Prostate gland (tissue), 2 donors: ENCODE data around the gene PGK1. TPM values are rescaled to one million over a fixed set of nuclear protein-coding genes. Genes with fewer than 3 reads are reported as not detected.

ENCODE experiments used
- DNase-seq: peaks from one replicate; pipeline ENCODE4 v3.0.0-alpha.2; 2019; ENCODE audit warnings: low spot score
- H3K27ac ChIP-seq, 2 donors: fragments of 200-600 bp; sonication (generic); 2 replicates each; pipeline ENCODE4 v1.5.1; 2017 to 2019
- H3K27me3 ChIP-seq: fragments of 200-600 bp; sonication (generic); replicated peaks from 2 replicates; pipeline ENCODE4 v1.5.1; 2019; ENCODE audit not compliant: insufficient read depth
- H3K36me3 ChIP-seq, 2 donors: fragments of 200-600 bp; sonication (generic); 1 replicate in 1 of 2; 2 replicates in 1 of 2; pipeline versions ENCODE4 v1.5.1 to v1.8.1; 2017 to 2019
- H3K4me1 ChIP-seq: fragments of 200-600 bp; sonication (generic); replicated peaks from 2 replicates; pipeline ENCODE4 v1.5.1; 2019
- H3K4me3 ChIP-seq, 2 donors: fragments of 200-600 bp; sonication (generic); 2 replicates each; pipeline ENCODE4 v1.5.1; 2017 to 2019
- H3K9me3 ChIP-seq: fragments of 200-600 bp; sonication (generic); 2 replicates; pipeline ENCODE4 v1.5.1; 2017
- POLR2A ChIP-seq: fragments of 450-650 bp; IDR thresholded peaks from one replicate; pipeline ENCODE4 v1.6.1; 2016; ENCODE audit warnings: antibody characterized with exemption, mild to moderate bottlenecking
- POLR2AphosphoS5 ChIP-seq: sonication (generic); formaldehyde crosslinking; IDR thresholded peaks from one replicate; pipeline ENCODE4 v1.6.1; 2017; ENCODE audit warnings: antibody characterized with exemption
- WGBS: methylation state at CpG from one replicate; pipeline ENCODE4 v1.1.5; 2018; 5-methylcytosine and 5-hydroxymethylcytosine counted together
- intact Hi-C: fragments of 100-400 bp; cut with DNase I; formaldehyde crosslinking; loops from one replicate; pipeline ENCODE4 v1.14.2; 2022
- total RNA-seq, 2 donors: library from RNA; depleted of rRNA; stranded (reverse); fragments of >200 nt; gene quantifications; one replicate each; pipeline ENCODE4 v1.1.0, GENCODE V29; 2016
- TF ChIP-seq, protein P1 (sequence below), 4 experiments: fragments of 200-600 bp in 2 of 4; fragments of 450-650 bp in 2 of 4; sonication (generic) in 2 of 4; IDR thresholded peaks; 1 replicate in 3 of 4; 2 replicates in 1 of 4; pipeline ENCODE4 v1.5.1; 2016 to 2019; ENCODE audit warnings: antibody characterized with exemption in 4 of 4, mild to moderate bottlenecking in 2 of 4, moderate library complexity in 2 of 4

The PGK1 gene
- total RNA-seq, 2 donors from 2014 or later, result 120 to 146 TPM

DNA sequence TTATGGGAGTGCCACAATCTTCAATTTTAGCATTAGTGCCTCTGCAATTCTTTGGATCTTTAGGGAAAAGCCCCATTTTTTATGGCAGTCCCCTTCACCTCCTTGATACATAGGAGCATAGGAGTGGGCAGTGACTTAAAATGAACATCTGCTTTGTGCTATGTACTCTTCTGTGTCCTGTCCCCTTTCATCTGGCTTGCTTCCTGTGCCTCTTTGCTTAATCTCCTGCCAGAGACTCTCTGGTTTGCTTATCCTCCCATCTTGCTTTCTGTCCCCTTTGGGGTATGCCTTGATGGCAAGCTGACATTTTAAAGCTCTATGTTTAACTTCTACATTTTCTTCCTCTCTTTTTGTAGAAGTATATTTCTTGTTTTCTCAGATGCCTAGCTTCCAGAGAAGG is 12.3 kb downstream of the PGK1 start:
- no peak overlapping the region for H3K27ac ChIP-seq
- H3K4me1 ChIP-seq, result no peaks in the 10 kb centered on the region
- TF ChIP-seq, protein P1, sequence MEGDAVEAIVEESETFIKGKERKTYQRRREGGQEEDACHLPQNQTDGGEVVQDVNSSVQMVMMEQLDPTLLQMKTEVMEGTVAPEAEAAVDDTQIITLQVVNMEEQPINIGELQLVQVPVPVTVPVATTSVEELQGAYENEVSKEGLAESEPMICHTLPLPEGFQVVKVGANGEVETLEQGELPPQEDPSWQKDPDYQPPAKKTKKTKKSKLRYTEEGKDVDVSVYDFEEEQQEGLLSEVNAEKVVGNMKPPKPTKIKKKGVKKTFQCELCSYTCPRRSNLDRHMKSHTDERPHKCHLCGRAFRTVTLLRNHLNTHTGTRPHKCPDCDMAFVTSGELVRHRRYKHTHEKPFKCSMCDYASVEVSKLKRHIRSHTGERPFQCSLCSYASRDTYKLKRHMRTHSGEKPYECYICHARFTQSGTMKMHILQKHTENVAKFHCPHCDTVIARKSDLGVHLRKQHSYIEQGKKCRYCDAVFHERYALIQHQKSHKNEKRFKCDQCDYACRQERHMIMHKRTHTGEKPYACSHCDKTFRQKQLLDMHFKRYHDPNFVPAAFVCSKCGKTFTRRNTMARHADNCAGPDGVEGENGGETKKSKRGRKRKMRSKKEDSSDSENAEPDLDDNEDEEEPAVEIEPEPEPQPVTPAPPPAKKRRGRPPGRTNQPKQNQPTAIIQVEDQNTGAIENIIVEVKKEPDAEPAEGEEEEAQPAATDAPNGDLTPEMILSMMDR (IDR thresholded peaks at IDR 0.05), result no peak
- TF ChIP-seq POLR2AphosphoS5 (no peak), POLR2A (no peak)
- no peaks in the 10 kb centered on the region for H3K27me3 ChIP-seq
- H3K36me3 ChIP-seq, result no peaks in the 10 kb centered on the region
- H3K9me3 ChIP-seq, result no peaks in the 10 kb centered on the region
- intact Hi-C loops, result no loop called here
- no peak overlapping the region for H3K4me3 ChIP-seq
- DNase-seq, result no peak

GRCh38 chrX:78116766-78117165 is 12.7 kb downstream of the PGK1 start:
- no peaks in the 10 kb centered on the region for H3K27me3 ChIP-seq
- 37% methylated on average over 2 of the region's 2 CpGs for WGBS
- H3K36me3 ChIP-seq, result no peaks in the 10 kb centered on the region
- DNase-seq, result no peak
- TF ChIP-seq POLR2AphosphoS5 (no peak), POLR2A (no peak)
- TF ChIP-seq, protein P1 (IDR thresholded peaks at IDR 0.05), result no peak
- no peak overlapping the region for H3K27ac ChIP-seq
- H3K9me3 ChIP-seq, result no peaks in the 10 kb centered on the region
- intact Hi-C loops, result no loop called here
- no peaks in the 10 kb centered on the region for H3K4me1 ChIP-seq
- H3K4me3 ChIP-seq, result no peak overlapping the region

- no peak for DNase-seq
- no peaks in the 10 kb centered on the region for H3K36me3 ChIP-seq
- 88% methylated on average over 1 of the region's 1 CpG for WGBS
- H3K4me3 ChIP-seq, result no peak overlapping the region
- no peak for TF ChIP-seq POLR2A
- TF ChIP-seq POLR2AphosphoS5, result no peak
- TF ChIP-seq, protein P1 (IDR thresholded peaks at IDR 0.05), result no peak
- H3K27ac ChIP-seq, result no peak overlapping the region
- no peaks in the 10 kb centered on the region for H3K4me1 ChIP-seq
- intact Hi-C loops, result no loop called here
- no peaks in the 10 kb centered on the region for H3K9me3 ChIP-seq
- no peaks in the 10 kb centered on the region for H3K27me3 ChIP-seq
Measured at GRCh38 chrX:78118628-78119027, 14.6 kb downstream of the PGK1 start.

DNA sequence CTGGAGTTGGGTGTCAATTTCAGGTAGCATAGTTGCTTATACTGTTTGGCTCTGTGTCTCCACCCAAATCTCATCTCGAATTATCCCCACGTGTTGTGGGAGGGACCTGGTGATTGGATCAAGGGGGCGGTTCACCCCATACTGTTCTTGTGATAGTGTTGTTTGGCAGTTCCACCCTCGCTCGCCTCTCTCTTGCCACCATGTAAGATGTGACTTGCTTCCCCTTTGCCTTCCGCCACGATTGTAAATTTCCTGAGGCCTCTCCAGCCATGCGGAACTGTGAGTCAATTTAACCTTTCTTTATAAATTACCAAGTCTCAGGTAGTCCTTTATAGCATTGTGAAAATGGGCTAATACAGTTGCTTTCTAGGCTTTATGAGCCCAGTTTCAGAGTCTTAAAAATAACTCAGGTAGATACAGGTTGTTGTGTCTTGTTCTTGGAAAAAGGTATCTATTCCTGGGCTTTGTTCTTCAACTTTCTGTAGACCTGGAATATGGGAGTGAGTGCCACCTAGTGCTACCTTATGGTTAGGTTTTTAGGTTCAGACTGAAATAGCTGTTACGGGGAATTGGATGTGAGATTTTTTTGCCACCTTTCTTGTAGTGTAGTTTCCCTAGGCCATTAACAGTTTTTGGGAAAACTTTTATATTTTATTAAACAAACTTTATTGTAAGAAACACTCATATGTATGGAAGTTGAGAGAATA is 15.6 kb downstream of the PGK1 start:
- Histone ChIP-seq H3K4me1 (no peaks in the 10 kb centered on the region), H3K9me3 (no peaks in the 10 kb centered on the region), H3K36me3 (no peaks in the 10 kb centered on the region), H3K4me3 (no peak overlapping the region), H3K27me3 (no peaks in the 10 kb centered on the region), H3K27ac (no peak overlapping the region)
- no peak for TF ChIP-seq POLR2A
- TF ChIP-seq, protein P1 (IDR thresholded peaks at IDR 0.05), result peak in 1 of 4 experiments; percentile 22
- intact Hi-C loops, result no loop called here
- DNase-seq, result no peak
- 67% methylated on average over 7 of the region's 9 CpGs for WGBS

- no peaks in the 10 kb centered on the region for H3K4me1 ChIP-seq
- H3K36me3 ChIP-seq, result no peaks in the 10 kb centered on the region
- no peaks in the 10 kb centered on the region for H3K27me3 ChIP-seq
- no peaks in the 10 kb centered on the region for H3K9me3 ChIP-seq
- no peak for TF ChIP-seq POLR2A
- TF ChIP-seq, protein P1 (IDR thresholded peaks at IDR 0.05), result no peak
- no peak for TF ChIP-seq POLR2AphosphoS5
- no peak overlapping the region for H3K4me3 ChIP-seq
- H3K27ac ChIP-seq, result no peak overlapping the region
- intact Hi-C loops, result no loop called here
- no peak for DNase-seq
Measured at GRCh38 chrX:78123190-78123589, 19.1 kb downstream of the PGK1 start.
